Stimulated activated CD8-positive, alpha-beta memory T cell treated with anti-CD3 and anti-CD28 coated beads, Interleukin-4, amount 100 ng/mL, for 48 hours (primary cell): Measurements from ENCODE around the gene TROAP.
"Not testable (repeated sequence)": the region's sequence is repeated elsewhere in the genome, so short reads cannot be mapped to it uniquely, and the experiment has no call there.

Experiments used
- DNase-seq: peaks from one replicate; pipeline ENCODE4 v3.0.0-alpha.2; 2020

The TROAP gene

DNA sequence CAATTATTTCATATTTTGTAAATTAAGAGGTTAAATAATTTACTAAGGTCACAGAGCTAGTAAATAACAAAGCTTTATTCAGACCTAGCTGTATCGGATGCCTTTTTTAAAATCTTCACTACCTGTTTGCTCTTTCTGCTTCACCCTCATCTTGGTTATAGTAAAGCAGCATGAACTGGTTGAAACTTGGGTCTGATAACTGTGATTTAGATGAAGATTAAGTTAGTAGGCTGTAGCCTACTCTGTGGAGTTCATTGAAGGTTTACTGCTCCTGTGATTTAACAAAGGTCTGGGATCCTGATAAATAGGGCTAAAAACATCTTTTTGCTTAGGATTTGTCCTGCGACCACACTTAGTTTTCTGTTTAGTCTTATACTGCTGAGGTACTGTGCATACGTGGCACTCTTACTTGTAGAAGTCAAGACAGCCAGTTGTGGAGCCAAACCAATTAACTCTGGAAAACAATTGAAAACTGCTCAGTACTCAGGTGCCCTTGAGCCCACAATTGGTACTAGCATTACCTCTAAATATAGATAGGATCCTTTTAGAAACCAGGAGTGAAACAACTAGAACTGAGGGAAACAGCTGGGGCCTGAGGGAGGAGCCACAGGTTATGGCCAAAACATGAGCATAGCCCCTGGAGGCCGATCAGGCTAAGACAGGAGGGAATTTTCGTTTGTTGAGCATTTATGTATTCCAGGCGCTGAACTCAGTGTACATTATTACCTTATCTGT lies 46.5 kb downstream of the TROAP start:
- peak; percentile 34 for DNase-seq

DNA sequence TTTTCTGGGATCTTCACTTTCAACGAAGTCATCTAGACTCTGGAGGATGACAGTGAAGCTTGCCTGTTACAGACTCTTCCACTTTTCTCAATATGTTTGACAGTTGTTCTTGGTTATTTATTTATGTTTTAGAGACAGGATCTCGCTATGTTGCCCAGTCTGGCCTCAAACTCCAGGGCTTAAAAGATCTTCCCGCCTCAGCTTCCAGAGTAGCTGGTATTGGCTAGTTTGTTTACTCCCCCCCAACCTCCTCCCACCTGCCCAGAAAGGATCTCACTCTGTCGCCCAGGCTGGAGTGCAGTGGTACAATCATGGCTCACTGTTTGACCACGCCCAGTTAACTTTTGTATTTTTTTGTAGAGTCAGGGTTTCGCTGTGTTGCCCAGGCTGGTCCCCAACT lies 47.5 kb downstream of the TROAP start:
- DNase-seq, result no peak

DNA sequence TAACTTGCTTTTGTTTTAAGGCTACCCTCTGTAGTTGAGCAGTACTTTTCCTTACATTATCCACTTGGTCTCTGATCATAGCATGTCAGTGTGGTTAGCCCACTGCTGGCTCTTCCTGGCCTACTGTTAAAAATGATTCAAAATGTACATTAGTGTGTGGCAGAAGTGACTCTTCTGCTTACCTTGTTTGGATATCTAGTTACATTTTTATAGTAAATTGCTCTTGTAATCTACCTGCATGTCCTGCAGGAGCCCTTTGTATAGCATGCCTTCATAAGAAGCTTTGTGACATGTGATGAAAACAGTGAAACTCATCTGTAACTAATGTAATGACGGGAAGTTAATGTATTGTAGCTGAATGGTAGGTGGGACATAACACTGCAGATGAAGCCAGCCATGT lies 52.4 kb downstream of the TROAP start:
- no peak for DNase-seq

DNA sequence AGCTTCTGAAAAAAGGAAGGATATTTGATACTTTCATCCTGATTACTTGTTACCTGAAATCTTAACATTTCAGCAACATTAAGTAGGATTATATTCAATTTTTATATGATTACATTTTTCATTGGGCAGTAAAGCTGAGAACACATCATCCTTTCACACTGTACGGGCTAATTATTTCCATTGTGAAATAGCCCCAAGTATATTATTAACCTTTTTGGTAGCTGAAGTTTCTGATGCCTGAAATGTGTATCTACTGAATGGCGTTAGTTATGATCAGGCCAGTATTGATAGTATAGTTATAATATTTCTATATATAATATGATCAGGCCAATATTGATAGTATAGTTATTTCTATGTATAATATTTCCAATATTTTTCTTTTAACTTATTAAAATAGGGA lies 54.3 kb downstream of the TROAP start:
- DNase-seq, result no peak

DNA sequence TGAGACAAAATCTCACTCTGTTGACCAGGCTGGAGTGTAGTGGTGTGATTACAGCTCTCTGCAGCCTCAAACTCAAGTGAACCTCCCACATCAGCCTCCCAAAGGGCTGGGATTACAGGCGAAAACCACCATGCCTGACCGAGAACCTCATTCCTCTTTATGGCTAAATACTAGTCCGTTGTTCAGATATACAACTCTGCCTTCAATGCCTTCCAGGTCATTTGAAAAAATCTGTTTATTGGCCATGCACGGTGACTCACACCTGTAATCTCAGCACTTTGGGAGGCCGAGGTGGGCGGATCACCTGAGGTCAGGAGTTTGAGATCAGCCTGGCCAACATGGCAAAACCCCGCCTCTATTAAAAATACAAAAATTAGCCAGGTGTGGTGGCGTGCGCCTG lies 57.1 kb downstream of the TROAP start:
- not testable (repeated sequence) for DNase-seq
